ENCODE results near the gene OR7G3.
A peak's percentile ranks its signal among the peaks of the same experiment; 100 is the strongest.

The OR7G3 gene

DNA sequence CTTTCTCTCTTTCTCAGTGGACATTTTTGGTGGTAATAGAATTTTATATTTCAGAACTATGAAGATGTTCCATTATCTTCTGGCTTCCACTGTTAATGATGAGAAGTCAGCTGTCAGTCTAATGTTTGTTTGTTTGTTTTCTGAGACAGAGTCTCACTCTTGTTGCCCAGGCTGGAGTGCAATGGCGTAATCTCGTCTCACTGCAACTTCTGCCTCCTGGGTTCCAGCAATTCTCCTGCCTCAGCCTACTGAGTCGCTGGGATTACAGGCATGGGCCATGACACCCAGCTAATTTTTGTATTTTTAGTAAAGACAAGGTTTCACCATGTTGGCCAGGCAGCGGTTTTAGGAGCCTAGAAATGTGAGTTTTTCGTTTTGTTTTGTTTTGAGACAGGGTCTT lies 18.2 kb upstream of the OR7G3 start:
- TF ChIP-seq CTCF (IDR thresholded peaks at IDR 0.05; ENCODE audit: insufficient read depth, low read depth, low read length, missing control alignments), result no peak
- no peak for DNase-seq (ENCODE audit: low read depth)
- no peak overlapping the region for H3K4me3 ChIP-seq (ENCODE audit: low read length)

DNA sequence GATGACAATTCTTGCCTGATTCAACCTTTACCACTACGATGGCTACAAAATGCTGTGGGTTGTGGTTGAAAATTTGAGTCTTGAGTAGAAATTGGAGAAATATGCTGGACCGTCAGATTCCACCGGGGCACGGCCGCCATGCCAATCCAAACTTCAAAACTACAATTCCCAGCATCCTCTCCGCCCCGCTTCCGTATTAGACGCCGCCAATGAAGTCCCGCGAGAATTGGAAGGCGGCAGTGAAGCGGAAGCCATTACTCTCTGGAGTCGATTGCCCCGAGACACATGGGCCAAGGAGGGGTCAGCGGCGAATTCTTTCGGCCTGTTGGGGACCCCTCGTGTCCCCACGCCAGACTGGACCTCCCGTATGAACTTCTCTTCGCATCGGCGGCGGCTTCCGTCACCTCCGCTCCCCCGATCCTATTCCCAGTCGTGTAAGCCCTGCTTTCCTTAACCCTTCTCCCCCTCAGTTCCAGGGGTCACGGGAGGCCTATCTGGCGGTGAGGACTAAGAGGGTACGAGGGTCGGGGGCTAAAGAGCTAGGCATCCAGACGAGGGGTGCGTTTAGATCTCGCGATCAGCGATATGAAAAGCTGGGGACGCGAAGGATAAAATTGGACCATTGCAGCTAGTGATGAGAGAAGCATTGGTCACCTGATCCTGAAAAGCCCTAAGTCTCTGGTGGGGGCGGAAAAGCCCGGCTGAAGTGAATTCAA lies 13.6 kb upstream of the OR7G3 start, which contains the start of gene ZNF317:
Gene ZNF317 (plus strand): TSS at position 239 of the 716 bp plus-strand sequence. CDS start 15,620 bp downstream, outside the sequence.
- H3K4me3 ChIP-seq (ENCODE audit: low read length), result peak within 1 kb of the TSS; percentile 72
- TF ChIP-seq CTCF (IDR thresholded peaks at IDR 0.05; ENCODE audit: insufficient read depth, low read depth, low read length, missing control alignments), result no peak
- peak; percentile 94 for DNase-seq (ENCODE audit: low read depth)

GRCh38 chr19:9139609-9140158 lies 12.9 kb upstream of the OR7G3 start:
- no peak for TF ChIP-seq CTCF (IDR thresholded peaks at IDR 0.05; ENCODE audit: insufficient read depth, low read depth, low read length, missing control alignments)
- peak overlapping the region; percentile 72 for H3K4me3 ChIP-seq (ENCODE audit: low read length)
- DNase-seq (ENCODE audit: low read depth), result no peak

GRCh38 chr19:9132422-9132821 lies 5.7 kb upstream of the OR7G3 start:
- no peak for DNase-seq (ENCODE audit: low read depth)
- TF ChIP-seq CTCF (IDR thresholded peaks at IDR 0.05; ENCODE audit: insufficient read depth, low read depth, low read length, missing control alignments), result no peak
- no peak overlapping the region for H3K4me3 ChIP-seq (ENCODE audit: low read length)

DNA sequence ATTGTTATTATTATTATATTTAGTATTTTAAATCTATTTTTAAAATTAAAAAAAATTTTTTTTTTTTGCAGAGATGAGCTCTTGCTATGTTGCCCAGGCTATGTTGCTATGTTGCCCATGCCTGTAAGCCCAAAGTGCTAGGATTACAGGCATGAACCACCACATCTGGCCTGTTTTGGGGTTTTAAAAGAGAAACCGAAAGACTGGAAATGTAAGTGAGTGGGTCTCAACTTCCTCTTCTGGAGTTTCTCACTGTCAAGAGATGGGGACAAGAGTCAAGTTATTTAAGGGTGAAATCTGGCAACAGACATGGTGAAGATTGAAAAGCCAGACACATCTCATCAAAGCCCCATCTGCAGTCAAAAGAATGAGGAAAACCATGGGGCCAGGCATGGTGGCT lies 4.2 kb upstream of the OR7G3 start:
- no peak for TF ChIP-seq CTCF (IDR thresholded peaks at IDR 0.05; ENCODE audit: insufficient read depth, low read depth, low read length, missing control alignments)
- H3K4me3 ChIP-seq (ENCODE audit: low read length), result no peak overlapping the region
- DNase-seq (ENCODE audit: low read depth), result no peak

GRCh38 chr19:9128171-9128570 lies 1.4 kb upstream of the OR7G3 start:
- TF ChIP-seq CTCF (IDR thresholded peaks at IDR 0.05; ENCODE audit: insufficient read depth, low read depth, low read length, missing control alignments), result no peak
- DNase-seq (ENCODE audit: low read depth), result peak; percentile 61
- no peak overlapping the region for H3K4me3 ChIP-seq (ENCODE audit: low read length)

GRCh38 chr19:9116547-9116946 lies 10.2 kb downstream of the OR7G3 start:
- DNase-seq (ENCODE audit: low read depth), result no peak
- H3K4me3 ChIP-seq (ENCODE audit: low read length), result no peak overlapping the region
- TF ChIP-seq CTCF (IDR thresholded peaks at IDR 0.05; ENCODE audit: insufficient read depth, low read depth, low read length, missing control alignments), result no peak
